HG02852 (cell line): Measurements from ENCODE around the gene ST6GALNAC6.
A peak's percentile ranks its signal among the peaks of the same experiment; 100 is the strongest.

ENCODE experiments used
- ATAC-seq: cut with Tn5 transposase; IDR thresholded peaks from one replicate; pipeline ENCODE4 v1.9.1; 2021; ENCODE audit warnings: mild to moderate bottlenecking, moderate library complexity; ENCODE audit not compliant: unreplicated experiment

The ST6GALNAC6 gene

DNA sequence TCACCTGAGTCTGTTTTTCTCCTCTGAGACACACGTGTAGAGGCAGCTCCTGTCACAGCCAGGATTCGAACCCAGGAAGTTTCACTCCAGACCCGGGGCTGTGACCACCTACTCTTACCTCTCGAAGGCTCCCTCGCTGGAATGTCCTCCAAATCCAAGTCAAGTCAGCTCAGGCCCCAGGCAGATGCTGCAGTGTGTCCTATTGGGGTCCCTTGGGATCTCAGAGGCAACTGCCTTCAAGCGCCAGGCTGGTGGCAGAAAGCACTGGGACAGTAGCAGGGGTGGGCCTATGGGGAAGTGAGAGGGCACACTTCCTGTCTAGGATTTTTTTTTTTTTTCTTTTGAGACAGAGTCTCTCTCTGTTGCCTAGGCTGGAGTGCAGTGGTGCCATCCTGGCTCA, 18.2 kb upstream of the ST6GALNAC6 start:
- no peak for ATAC-seq

DNA sequence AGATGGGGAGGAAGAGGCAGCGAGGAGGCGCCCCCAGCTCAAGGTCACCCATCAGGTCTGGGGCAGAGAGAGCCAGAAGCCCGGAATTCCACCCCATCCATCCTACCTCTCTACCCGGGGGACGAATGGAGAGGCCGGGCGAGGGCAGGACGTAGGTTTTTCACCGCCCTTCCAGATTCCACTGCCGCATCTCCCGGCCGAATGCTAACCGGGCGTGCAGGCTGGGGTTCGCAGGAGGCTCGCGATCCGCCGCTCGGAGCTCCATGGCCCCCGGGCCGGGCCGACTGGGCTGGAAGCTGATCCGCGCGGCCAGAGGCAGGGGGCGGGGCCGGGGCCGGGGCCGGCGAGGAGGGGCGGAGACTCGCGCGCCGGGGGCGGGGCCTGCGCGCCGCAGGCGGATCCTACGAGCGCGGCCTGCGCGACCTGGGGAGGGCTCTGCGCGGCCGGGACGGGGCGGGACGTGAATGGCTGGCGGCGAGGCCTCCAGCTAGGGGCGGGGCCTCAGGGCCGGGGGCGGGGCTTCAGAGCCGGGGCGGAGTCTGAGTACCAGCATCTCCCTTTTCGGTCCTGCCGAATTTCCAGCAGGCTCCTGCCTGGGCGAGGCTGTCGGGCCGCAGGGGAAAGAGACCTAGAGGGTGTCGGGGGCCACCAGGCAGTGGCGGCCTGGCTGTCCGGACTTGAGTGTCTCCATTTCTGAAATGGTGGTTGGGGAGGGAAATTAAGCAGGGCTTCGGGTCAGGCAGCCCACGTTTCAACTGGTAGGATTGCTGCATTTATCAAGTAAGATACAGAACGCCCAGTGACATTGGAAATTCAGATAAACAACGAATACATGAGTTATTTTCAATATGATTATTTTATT, 17.5 kb upstream of the ST6GALNAC6 start, which contains the start of gene ST6GALNAC4:
TSS of gene ST6GALNAC4 (minus strand) at position 322 of the 862 bp plus-strand sequence. CDS start 622 bp downstream, outside the sequence.
- ATAC-seq, result peak; percentile 70

DNA sequence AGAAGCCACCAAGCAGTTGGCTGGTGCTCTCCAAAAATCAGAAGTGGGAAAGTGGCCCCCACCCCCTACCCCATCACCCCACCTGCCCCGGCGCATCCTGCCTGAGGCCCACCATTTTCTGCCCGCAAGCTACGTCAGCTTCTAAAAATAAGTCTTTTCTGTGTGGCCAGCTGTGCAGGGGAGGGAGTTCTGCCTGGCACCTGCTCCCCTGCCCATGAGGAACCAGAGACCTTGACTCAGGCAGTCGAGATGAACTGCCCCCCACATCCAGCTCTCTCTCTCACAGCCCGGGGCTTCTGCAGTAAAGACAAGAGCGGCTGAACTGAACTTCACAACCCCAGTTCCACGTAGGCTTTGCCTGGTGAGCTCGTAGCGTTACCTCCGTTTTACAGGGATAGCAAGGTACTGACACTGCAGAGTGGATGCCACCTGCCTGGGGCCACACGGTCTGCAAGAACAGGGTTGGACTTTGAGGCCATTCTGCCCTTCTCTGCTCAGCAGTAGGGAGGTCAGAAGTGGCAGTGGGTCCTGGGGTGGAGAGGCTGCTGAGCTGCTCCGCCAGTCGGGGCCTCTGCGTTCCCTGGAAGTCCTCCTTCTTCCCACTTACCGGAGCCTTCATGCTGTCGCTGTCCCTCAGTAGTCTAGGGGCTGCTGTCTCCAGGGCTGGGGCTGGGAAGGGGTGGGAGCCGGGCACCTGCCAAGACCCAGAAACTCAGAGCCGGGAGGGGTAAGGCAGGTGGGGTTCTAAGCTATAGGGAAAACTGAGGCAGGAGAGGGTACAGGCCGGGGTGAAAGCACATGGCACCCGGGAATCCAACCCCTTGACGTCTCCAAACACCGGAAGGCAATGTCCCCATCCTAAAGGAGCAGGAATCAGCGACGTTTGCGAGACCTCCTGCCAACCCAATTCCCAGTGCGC, 16.7 kb upstream of the ST6GALNAC6 start:
- no peak for ATAC-seq

DNA sequence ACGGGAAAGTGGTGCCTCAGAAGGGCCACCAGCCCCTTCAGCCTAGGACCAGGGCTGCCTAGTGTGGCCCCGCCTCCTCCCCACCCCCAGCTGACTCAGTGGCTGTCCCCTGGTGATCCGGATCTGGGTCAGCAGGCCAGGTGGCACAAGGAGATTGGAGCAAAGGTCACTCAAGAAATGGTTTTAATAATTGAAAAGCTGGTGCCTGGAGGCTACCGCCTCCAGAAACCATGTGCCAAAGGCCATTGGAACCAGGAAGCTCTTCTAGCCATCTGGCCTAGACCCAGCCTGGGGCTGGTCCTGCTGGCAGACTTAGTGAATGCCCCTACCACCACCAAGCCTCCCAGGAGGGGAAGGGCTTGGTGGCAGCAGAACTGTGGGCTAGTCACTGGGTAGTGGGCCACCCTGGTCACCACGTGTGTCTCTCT, 15.9 kb upstream of the ST6GALNAC6 start:
- ATAC-seq, result no peak

DNA sequence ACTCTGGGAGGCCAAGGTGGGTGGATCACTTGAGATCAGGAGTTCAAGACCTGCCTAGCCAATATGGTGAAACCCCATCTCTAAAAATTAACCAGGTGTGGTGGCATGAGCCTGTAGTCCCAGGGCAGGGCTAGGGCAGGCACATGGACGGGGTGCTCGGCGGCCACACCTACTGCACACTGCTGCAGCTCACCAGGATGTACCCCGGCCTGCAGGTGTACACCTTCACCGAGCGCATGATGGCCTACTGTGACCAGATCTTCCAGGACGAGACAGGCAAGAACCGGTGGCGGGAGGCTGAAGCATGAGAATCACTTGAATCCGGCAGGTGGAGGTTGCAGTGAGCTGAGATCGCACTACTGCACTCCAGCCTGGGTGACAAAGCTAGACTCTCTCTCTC, 14.3 kb upstream of the ST6GALNAC6 start:
- ATAC-seq, result no peak

DNA sequence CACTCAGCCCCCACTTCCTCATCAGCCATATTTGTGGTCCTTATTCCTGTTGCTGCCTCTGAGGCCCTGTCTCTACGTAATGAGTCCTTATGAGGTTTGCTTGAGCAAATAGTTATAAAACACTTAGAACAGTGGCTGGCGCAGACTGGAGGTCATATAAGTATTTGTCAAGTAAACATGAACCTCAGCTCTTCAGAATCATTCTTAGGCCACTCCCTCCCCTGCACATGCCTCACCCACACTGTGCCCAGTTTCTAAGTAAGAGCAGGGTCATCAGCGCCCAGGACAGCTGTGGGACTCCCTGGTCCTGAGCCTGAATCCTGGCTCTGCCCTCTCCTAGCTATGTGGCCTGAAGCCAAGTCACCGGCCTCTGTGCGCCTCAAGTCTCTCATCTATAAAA, 13.5 kb upstream of the ST6GALNAC6 start:
- no peak for ATAC-seq

DNA sequence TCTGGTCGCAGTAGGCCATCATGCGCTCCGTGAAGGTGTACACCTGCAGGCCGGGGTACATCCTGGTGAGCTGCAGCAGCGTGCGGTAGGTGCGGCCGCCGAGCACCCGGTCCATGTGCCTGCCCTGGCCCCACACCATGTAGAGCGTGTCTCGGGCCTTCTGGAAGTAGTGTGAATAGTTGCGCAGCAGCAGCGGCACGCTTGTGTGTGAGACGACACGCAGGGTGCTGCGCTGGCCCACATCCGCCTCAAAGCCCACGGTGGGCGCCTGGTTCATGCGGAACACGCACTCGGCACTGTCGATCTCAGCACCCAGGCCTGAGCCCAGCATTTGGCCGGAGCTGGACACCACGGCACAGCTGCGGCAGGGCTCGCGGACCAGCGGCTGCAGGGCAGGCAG, 12.9 kb upstream of the ST6GALNAC6 start:
- ATAC-seq, result no peak

DNA sequence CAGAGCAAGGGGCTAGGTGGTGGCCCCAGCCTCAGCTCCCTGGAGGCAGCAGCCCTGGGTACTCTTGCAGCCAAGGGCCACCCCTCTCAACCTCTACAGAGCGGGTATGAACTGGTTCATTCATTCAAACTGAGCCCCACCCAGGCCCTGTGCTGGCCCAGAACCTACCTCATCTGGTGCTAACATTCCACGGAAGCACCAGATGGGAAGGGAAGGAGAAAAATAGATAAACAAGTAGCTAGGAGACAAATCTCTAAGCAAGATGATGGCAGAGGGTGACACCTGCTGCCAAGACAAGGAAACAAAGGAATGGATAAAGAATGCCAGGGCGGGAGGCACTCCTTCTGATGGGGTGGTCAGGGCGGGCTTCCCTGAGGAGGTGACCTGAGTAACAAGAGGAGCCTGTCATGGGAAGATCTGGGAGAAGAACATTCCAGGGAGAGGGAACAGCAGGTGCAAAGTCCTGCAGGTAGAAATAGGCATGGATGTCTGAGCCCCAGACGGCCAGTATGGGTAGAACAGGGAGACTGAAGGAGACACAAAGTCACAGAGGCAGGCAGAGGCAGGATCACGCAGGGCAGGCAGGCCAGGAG, 11.3 kb upstream of the ST6GALNAC6 start:
- no peak for ATAC-seq

DNA sequence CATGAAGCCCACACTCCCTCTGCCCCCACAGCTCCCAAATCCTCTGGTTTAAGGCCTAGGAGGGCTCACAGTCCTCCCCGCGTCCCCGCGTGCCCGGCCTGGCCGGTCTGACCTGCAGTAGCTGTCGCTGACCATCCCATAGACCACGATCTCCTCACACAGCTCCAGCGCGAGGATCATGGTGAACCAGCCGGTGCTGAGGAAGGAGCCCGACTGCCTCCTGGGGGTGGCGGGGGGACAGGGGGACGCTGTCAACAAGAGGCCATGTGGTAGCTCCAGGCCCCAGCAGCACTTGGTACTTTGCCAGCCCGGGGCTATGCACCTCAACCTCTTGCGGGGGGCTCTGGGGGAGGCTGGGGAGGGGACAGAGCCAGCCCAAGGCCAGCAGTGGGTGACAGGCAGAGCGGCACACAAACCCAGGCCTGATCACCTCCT, 10.5 kb upstream of the ST6GALNAC6 start:
- ATAC-seq, result no peak

DNA sequence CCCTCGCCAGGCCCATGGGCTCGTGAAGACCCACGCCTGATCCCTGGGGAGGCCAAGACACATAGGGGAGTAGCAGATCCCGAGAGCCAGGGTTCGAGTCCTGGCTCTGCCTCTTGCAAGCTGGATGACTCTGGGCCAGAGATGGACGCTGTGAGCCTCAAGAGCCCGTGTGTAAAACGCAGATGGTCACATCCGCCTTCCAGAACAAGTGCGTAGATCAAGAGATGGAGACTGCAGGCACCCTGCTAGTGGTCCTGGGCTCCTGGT, 9.2 kb upstream of the ST6GALNAC6 start:
- ATAC-seq, result no peak

DNA sequence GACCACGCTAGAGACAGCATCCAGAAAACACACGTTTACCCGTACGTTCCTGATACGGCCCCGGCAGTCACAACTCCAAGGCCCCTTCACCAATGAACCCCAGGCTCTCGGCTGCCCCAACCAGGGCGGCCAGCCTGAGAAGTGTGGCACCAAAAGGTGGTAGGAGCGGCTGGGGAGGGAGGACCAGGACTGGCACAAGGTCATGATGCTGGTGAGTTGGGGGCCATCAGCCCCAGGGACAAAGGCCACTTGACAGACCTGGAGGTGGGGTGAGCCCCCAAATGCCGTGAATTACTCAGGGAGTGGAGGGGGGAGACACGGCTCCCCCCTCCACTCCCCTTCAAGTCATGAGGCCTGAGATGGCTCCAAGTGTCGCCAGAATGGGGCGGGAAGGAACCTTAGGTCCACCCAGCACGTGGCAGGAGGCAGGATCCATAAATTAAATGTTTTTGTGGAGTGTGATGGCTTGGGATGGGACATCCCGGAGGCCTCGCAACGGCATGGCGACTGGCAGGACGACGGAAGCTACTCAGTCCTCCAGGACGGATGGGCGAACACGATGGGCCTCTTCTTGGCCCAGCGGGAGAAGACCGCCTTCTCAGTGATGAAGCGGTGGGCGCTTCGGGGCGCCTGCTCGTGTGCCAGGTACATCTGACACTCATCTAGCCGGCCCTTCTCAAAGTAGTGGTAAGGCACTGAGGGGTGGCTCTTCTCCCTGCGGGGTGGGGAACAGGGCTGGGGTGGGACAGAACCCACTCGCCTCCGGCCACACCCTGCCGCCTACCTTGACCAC, 8.7 kb upstream of the ST6GALNAC6 start:
- no peak for ATAC-seq

DNA sequence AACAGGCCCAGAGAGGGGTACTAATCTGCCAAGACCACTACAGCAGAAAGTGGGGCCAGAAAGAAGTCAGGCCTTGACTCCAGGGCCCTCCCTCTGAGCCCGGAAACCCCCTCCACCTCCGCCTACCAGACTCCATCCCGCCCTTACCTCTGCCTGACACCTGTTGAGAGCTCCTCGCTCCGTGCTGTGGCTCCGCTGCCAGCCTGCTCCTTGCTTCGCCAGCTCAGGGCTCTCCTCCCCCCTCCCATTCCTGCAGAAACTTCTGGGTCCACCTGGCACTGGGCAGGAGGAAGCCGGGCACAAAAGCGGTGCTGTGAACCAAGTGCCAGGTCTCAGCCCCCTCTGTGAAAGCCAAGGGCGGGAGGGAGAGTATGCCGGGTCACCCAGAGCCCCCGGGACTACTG, 6.4 kb upstream of the ST6GALNAC6 start:
- no peak for ATAC-seq

DNA sequence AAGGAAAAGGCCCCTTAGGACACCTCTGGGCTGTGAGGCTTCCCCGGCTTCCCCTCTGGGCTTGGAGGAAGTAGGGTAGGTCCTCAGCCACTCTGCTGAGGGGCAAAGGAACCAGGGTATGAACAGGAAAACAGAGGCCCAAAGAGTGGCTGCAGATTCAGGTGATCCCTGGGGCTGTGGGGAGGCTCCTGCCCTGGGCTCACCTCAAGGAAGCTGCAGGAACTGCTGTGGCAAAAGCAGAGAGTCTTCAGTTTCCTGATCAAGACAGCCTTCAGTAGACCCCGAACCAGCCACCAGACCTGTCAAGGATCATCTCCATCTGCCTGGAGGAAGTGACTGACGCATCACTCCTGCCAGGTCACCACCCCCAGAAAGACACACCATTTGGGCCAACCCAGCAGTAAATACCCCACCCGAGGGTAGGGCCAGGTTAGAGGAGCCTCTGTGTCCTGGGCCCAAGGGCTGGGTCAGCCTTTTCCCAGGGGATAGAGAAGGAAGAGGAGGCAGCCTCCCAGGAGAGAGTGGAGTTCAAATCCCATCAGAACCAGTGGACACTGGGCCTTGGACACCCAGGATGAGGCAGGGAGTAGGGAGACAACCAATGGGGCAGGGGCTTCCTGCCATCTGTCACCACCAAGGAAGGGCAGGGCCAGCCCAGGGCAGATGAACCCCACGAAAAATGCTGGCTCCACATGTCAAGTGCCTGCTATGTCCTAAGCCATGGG, 5.8 kb upstream of the ST6GALNAC6 start:
- no peak for ATAC-seq

DNA sequence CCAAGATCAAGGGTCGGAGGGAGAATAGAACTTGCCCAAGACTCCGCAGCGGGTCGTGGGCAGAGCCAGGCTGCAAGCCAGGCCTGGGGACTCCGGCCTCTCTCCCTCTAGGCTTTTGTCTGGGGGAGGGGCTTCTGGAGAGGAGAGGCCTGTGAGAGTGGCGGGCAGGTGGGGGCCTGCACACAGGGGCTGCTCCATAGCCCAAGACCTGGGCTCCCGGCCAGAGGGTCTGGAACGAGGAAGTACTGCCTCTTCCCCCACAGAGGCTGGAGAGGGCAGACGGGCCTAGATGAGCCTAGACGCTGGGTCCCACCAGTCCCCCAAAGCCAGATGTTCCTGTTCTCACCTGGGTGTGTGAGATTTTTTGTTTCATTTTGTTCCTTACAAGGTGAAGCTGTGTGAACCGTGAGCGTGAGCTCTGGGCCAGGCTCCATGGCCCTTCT, 5.2 kb upstream of the ST6GALNAC6 start:
- ATAC-seq, result no peak

DNA sequence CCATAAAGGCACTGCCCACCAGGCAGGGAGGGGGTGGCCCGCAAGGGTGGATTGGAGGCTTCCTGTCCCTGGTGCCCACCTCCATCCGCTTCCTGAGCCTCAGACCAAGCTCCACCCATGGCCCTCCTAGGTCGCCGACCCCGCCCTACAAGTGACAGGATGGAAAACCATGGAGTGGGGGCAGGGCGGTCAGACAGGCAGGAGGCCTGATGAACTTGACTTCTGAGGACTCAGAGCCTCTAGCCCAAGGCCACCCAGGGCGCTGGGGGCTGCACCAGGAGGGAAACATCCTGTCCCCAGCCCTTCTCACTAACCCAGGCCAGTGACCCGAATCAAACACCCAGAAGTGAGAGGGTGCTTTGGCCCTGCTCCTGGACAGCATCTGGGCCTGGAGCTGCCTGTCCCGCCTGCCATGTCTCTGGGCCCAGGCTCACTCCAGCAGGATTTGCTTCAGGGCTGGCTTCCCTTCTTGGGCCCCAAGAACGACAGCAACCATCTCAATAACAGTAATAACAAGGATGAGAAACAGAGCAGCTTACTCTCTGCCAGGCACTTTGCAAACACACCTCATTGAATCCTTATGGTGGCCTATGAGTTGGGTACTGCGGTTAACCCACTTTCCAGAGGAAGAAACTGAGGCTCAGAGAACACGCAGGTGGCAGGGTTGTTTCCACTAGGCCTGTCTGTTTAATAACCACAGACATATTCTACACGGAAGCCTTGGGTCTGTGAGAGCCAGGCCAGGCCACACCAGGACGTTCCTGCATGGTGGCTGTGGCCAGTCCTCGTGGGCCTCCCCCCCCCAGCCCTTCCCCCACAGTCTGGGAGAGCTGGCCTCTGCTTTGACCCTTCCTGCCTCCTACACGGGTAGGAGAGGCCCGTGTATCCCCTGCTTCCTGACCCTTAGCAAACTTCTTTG, 4.4 kb upstream of the ST6GALNAC6 start:
- no peak for ATAC-seq

DNA sequence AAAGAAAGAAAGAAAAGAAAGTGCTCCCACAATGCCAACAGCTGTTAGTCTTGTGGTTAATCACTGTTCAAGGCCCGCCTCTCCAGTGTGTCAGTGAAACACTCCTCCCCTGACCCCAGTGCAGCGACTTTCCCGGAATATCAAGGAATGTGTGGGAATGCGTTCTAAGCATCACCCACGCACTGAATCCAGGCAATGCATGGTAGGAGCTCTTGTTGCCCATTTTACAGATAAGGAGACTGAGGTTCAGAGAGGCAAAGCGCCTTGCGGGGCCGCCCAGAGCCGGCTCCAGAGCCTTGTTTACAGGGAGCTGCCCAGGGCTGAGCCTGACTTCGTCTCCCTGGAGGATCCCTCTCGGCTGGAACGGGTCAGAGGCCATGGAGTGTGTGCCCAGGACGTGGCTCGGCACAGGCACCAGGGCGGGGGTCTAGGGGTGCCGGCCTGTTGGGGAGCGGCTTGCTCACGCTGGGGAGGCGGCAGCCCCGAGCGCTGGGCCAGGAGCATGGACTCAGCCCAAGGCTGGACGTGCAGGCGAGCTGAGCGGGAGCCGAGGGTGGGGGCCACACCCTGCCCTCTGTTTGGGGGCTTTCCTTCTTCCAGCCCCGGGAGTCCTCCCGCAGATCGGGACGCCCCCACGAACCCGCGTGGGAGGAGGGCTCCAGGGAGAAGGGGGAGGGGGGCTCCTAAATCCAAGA, 823 bp downstream of the ST6GALNAC6 start:
- ATAC-seq, result peak; percentile 17

DNA sequence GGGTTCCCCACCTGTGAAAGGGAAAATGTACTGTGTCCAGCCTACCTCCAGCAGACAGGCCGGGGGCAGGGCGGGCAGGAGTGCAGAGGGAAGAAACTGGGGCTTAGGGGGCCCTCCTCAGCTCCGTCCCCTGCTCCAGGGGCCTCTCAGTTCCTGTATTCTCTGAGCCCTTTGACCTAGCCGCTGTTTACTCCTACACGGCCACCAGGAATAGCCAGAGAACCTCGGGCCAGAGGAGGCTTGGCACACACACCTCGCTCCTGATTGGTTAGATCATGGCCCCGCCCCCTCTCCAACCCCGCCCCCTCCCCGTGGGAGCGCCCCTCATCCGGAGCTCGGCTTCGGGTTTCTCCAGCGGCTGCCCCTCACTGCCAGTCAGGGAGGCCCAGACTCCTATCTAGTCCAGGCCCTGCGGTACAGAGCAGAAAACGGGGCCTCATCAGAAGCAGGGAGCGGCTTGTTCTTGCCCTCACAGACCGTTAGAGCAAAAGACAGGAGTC, 2.2 kb downstream of the ST6GALNAC6 start:
- no peak for ATAC-seq
